ENCODE results near the gene SRGN.

The SRGN gene

GRCh38 chr10:69060127-69060798 lies 27.6 kb upstream of the SRGN start:
- DNase-seq (ENCODE audit: low read depth in 2 of 3, low spot score in 2 of 3), result no peak

GRCh38 chr10:69061305-69062161 lies 26.4 kb upstream of the SRGN start:
- no peak for DNase-seq (ENCODE audit: low read depth in 2 of 3, low spot score in 2 of 3)

DNA sequence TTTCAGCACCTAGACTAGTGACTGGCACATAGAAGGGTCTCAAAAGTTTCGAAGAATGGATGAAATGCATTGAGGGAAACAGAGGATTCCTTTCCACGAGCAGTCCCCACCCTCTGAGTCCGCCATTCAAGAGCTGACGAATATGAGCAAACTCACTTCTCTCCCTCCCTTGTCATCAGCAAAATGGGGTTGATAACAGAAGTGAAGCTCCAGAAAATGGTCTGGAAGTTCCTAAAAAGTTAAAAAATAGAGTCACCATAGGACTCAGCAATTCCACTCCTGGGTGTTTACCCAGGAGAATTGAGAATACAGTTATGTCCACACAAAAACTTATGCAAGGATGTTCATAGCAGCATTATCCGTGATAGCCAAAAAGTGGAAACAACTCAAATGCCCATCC lies 25.0 kb upstream of the SRGN start:
- no peak for DNase-seq (ENCODE audit: low read depth in 2 of 3, low spot score in 2 of 3)

- no peak for DNase-seq (ENCODE audit: low read depth in 2 of 3, low spot score in 2 of 3)
Observed at GRCh38 chr10:69064762-69065328, 23.1 kb upstream of the SRGN start.

- DNase-seq (ENCODE audit: low read depth in 2 of 3, low spot score in 2 of 3), result no peak
Observed at GRCh38 chr10:69065406-69066361, 22.2 kb upstream of the SRGN start.

DNA sequence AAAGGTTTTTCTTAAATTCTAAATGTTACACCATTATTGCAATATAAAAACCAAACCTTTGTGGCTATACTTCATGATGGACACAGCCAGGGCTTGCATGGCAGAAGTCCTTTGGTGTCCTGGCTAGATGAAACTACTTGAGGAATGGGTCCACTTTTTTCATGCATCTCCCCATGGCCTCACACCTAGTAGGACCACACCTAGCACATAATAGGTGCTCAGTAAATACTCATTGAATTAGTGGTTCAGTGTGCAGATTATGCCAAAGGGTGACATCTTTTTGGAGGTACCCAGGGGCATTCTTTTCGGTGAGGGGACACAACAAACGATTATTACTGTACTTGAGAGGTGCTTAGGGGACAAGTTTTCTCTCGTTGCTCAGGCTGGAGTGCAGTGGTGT lies 20.7 kb upstream of the SRGN start:
- DNase-seq (ENCODE audit: low read depth in 2 of 3, low spot score in 2 of 3), result no peak

DNA sequence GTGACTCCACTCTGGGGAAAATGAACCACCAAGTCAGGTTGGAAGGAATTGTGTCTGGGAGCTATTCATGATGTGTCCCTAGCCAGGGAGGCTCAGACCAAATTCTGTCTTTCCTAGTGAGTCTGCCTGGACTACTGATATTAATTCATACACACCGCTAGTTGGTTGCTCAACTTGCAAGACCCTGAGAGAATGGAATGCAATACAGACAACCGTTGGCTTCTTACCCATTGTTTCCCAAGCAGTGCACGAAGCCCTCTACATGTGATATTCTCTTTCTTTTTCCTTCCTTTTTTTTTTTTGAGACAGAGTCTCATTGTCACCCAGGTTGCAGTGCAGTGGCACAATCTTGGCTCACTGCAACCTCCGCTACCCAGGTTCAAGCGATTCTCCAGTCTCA lies 19.4 kb upstream of the SRGN start:
- no peak for DNase-seq (ENCODE audit: low read depth in 2 of 3, low spot score in 2 of 3)

DNA sequence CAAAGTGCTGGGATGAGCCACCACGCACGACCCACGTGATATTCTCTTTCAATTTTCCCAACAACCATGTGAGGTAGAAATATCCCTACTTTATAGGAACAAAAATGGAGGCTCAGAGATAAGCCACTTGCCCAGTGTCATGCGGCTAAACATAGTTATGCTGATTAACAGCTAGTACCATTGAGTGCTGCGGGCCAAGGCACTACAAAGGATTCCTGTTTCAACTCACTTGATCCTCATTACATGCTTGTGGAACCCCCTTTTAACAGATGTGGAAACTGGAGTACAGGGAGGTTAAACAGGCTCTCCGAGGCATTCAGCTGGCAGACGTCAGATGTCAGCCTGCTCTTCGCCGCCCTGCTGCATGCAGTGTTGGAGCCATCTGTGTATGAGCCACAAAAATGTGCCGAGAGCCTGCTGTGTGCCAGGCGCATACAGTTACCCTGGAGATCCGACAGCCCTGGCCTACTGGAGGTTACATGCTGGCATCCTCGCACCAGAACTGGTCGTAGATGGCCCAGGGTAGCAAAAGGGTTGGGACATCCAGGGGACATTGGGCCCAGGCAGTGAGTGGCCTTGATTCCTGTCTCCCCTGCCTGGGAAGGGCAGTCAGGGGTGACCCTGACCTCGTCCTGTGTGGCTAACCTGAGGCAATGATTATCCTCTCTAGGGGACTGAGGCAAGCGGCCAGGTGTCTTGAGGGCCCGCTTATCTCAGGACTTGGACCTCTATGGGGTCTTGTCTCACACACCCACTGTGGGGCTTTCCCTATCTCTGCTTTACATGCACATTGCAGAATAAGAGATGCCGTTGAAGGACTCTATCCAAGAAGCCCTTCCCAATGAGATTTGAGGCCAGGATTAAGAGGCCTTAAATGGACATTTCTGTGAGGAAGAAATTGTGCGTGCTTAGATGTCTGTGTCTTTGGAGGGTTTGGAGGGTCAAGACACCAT lies 18.5 kb upstream of the SRGN start:
- DNase-seq (ENCODE audit: low read depth in 2 of 3, low spot score in 2 of 3), result no peak

DNA sequence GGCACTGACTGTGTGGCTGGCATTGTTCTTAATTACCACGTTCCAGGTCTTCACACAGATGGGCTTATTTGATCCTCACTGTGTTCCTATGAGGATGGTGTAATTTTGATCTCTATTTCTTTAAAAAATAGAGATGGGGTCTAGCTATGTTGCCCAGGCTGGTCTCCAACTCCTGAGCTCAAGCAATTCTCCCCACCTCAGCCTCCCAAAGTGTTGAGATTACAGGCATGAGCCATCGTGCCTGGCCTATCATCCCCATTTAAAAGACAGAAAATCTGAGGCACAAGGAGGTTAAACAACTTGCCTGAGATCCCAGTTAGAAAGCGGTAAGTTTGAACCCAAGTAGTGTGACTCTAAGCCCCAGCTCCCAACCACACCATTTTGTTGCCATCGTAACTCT lies 17.0 kb upstream of the SRGN start:
- no peak for DNase-seq (ENCODE audit: low read depth in 2 of 3, low spot score in 2 of 3)

DNA sequence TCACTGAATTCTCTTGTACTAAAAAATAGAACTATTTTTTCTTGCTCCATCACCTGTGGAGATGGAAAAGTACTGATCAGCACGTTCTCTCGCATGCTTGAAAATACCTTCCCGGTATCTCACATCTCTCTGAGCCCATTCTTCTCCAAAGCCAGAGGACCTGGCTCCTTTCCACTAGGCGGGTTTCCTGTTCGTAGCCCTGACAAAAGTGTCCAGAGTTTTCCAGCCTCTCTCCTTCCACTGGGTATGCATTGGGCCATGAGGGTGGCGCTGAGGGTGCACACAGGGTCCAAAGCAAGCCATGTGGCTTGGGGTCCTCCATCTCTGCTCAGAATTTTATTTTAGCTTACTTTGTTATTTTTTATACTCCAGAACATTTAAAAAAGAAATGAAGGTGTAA lies 16.3 kb upstream of the SRGN start:
- no peak for DNase-seq (ENCODE audit: low read depth in 2 of 3, low spot score in 2 of 3)

DNA sequence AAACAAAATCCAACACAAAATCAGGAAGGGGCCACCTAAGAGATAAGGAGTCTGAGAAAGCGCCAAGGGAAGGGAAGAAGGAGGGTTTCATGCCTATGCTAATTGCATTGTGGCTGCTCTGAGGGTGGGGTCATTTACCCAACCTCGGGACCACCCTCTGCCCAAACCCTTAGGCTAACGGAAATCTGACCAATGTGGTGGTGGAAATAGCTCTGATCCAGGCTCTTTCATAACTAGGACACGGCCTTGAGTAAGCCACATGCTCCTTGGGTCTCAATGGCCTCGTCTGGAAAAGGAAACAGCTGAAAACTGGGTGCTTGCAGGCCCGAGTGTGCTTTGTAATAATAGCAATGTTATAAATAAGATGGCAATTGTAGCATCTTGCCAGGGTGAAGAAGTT lies 14.9 kb upstream of the SRGN start:
- no peak for DNase-seq (ENCODE audit: low read depth in 2 of 3, low spot score in 2 of 3)

GRCh38 chr10:69073736-69074364 lies 14.1 kb upstream of the SRGN start:
- no peak for DNase-seq (ENCODE audit: low read depth in 2 of 3, low spot score in 2 of 3)

DNA sequence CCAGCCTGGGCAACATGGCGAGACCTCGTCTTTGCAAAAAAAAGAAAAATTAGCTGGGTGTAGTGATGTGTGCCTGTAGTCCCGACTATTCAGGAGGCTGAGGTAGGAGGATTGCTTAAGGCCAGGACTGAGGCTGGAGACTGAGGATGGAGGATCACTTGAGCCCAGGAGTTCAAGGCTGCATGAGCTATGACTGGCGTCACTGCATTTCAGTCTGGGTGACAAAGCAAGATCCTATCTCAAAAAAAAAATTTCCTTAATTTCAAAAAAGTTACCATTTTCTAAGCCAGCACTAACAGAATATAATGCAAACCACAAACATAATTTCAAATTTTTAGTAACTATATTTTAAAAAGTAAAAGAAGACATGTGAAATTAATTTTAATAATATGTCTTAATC lies 13.4 kb upstream of the SRGN start:
- DNase-seq (ENCODE audit: low read depth in 2 of 3, low spot score in 2 of 3), result no peak

GRCh38 chr10:69075431-69075830 lies 12.5 kb upstream of the SRGN start:
- no peak for DNase-seq (ENCODE audit: low read depth in 2 of 3, low spot score in 2 of 3)

- DNase-seq (ENCODE audit: low read depth in 2 of 3, low spot score in 2 of 3), result no peak
Observed at GRCh38 chr10:69078311-69078710, 9.6 kb upstream of the SRGN start.

- DNase-seq (ENCODE audit: low read depth in 2 of 3, low spot score in 2 of 3), result no peak
Observed at GRCh38 chr10:69080226-69080625, 7.7 kb upstream of the SRGN start.

DNA sequence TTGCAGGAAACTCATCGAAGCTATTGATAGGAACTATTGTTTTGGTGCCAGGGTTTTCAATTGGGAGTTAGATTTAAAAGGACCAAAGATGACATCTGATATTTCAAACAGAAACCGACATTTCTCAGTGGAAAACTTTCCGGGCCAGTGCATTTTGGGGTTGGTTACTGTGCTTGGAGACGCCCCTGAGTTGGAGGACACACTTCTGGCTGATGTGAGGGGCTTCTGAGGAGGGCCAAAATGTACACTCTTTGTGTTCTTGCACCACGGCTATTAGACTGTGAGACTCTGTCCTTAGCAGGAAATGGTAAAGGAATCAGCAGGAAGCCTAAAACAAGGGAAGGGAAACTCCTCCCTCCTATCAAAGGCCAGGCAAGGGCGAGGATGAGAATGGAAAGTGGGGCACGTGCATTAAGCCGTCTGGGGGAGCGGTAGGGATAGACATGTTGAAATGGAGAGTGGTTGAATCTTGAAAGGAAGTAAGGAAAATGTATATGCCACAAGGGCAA lies 1.8 kb upstream of the SRGN start:
- no peak for DNase-seq (ENCODE audit: low read depth in 2 of 3, low spot score in 2 of 3)

DNA sequence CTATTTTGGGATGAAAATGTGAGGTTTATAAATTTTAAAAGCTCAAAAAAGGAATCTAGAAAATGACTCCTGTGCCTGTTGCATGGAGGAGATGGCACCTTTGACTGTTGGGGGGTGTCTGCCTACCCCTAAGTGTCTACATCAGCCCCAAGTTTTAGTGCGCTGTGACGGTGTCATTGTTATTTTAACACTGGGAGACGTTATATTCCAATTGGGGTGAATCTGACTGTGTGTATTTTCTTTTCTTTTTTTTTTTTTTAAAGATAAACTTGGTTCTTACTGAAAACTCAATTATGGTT lies 517 bp downstream of the SRGN start:
- DNase-seq (ENCODE audit: low read depth in 2 of 3, low spot score in 2 of 3), result peak in 1 of 3 experiments; percentile 14

DNA sequence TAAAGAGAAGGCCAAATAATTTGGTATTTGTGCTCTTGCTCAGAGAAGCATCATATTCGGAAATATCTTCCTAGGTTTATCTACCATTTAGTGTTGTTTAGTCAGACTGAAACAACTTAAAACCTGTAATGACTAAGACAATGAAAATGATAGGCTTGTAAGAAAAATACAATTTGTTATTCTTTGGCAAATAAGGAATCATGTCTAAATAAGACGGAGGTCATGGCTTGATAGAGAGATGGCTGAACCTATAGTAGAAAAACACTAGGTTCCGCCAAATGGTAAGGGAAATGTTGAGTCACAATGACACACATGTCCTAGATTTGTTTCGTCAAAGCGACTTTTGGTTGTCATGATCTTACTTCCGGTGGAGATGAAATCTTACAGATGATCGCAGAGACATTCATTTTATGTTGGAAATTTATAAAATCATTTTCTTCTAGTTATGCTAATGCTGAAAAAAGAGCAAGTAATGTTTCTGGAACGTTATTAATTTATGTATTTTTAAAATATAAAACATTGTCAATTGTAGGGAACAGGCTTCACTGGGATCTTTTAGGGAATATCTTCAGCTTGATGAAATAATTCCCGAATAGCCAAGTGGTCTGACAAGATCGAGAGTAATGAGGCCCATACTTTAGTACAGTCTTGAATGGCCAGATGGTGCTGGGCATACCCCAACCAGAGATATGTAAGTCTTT lies 1.0 kb downstream of the SRGN start:
- no peak for DNase-seq (ENCODE audit: low read depth in 2 of 3, low spot score in 2 of 3)

All from activated CD8-positive, alpha-beta memory T cell treated with anti-CD3 and anti-CD28 coated beads for 48 hours (primary cell).